Endothelial cell of umbilical vein (primary cell): ENCODE measurements around the gene RAPH1. TPM values are rescaled to one million over a fixed set of nuclear protein-coding genes. Genes with fewer than 3 reads are reported as not detected.

Experiments
- BruUV-seq: library from RNA; stranded (reverse); fragments of 400-500 nt; replicated peaks from 2 replicates; lab custom pipeline; 2021; lab: Mats Ljungman, UMichigan
- CTCF ChIA-PET: fragments of 300-600, 350-600 bp; sonication (Branson Sonifier 250); formaldehyde crosslinking; loops from one replicate; lab custom pipeline; 2021; ENCODE audit warnings: antibody characterized with exemption, inconsistent platforms; lab: Charles Lee
- POLR2A ChIA-PET: fragments of 300-600, 350-600 bp; sonication (Branson Sonifier 250); formaldehyde crosslinking; loops from one replicate; lab custom pipeline; 2021; ENCODE audit warnings: antibody characterized with exemption, inconsistent platforms; lab: Charles Lee
- DNase-seq: peaks from one replicate; pipeline ENCODE4 v3.0.0-alpha.2; 2011; ENCODE audit warnings: low read depth, low spot score
- FAIRE-seq: peaks from 2 replicates; lab custom pipeline; 2011; peaks lifted over from hg19 to GRCh38; lab: Jason Lieb, UNC
- H2AFZ ChIP-seq: 2 replicates; pipeline ENCODE4 v1.6.0; 2012; ENCODE audit warnings: low read depth, low read length, control low read depth, inconsistent platforms
- H3K27ac ChIP-seq: 2 replicates; pipeline ENCODE4 v1.5.1; 2011; ENCODE audit warnings: low read depth, mild to moderate bottlenecking, control low read depth, low read length, moderate library complexity; ENCODE audit not compliant: insufficient read depth
- H3K27me3 ChIP-seq, 2 experiments: 2 replicates each; pipeline versions ENCODE4 v1.6.0 to v1.6.1; 2011; ENCODE audit warnings: low read length in 2 of 2, mixed read lengths in 1 of 2; ENCODE audit not compliant: control insufficient read depth in 2 of 2, insufficient read depth in 2 of 2
- H3K36me3 ChIP-seq, 2 experiments: 2 replicates in 1 of 2; 3 replicates in 1 of 2; pipeline ENCODE4 v1.5.1; 2011; ENCODE audit warnings: low read length in 2 of 2, mild to moderate bottlenecking in 1 of 2, moderate library complexity in 1 of 2; ENCODE audit not compliant: control insufficient read depth in 2 of 2, insufficient read depth in 2 of 2; ENCODE audit errors: extremely low read depth in 1 of 2
- H3K4me1 ChIP-seq: 3 replicates; pipeline ENCODE4 v1.5.1; 2011; ENCODE audit warnings: mild to moderate bottlenecking, low read length; ENCODE audit not compliant: control insufficient read depth, insufficient read depth; ENCODE audit errors: extremely low read depth
- H3K4me2 ChIP-seq: 2 replicates; pipeline ENCODE4 v1.6.1; 2011; ENCODE audit warnings: low read length, control low read depth, mixed read lengths; ENCODE audit not compliant: insufficient read depth
- H3K4me3 ChIP-seq, 3 experiments: fragments of 200-600 bp in 1 of 3; sonication (generic), shearing (Covaris generic) in 1 of 3; replicated peaks in 1 of 3; 2 replicates each; pipeline ENCODE4 v1.5.1; 2011 to 2016; ENCODE audit warnings: control low read depth in 3 of 3, low read length in 3 of 3, mild to moderate bottlenecking in 2 of 3, inconsistent platforms in 1 of 3, low read depth in 1 of 3, moderate library complexity in 1 of 3; ENCODE audit not compliant: insufficient read depth in 1 of 3
- H3K79me2 ChIP-seq: 2 replicates; pipeline ENCODE4 v1.6.0; 2012; ENCODE audit warnings: low read length, inconsistent platforms; ENCODE audit not compliant: control insufficient read depth, insufficient read depth
- H3K9ac ChIP-seq: replicated peaks from 2 replicates; pipeline ENCODE3; 2011; ENCODE audit warnings: low read length, control low read depth; ENCODE audit not compliant: insufficient read depth; ENCODE audit errors: extremely low read depth
- H3K9me1 ChIP-seq: replicated peaks from 3 replicates; pipeline ENCODE4 v1.6.0; 2011; ENCODE audit warnings: mild to moderate bottlenecking, low read length; ENCODE audit not compliant: control insufficient read depth, insufficient read depth; ENCODE audit errors: extremely low read depth
- H3K9me3 ChIP-seq: replicated peaks from 2 replicates; pipeline ENCODE4 v1.5.1; 2012; ENCODE audit warnings: low read length, inconsistent platforms; ENCODE audit not compliant: control insufficient read depth, insufficient read depth
- H4K20me1 ChIP-seq: replicated peaks from 2 replicates; pipeline ENCODE3; 2011; ENCODE audit warnings: mild to moderate bottlenecking, low read length; ENCODE audit not compliant: control insufficient read depth, insufficient read depth; ENCODE audit errors: extremely low read depth
- CTCF ChIP-seq, 2 donors: IDR thresholded peaks; 1 replicate in 1 of 2; 2 replicates in 1 of 2; pipeline ENCODE4 v1.5.1; 2011; ENCODE audit warnings: low read length in 2 of 2, mild to moderate bottlenecking in 2 of 2, moderate library complexity in 2 of 2, control low read depth in 1 of 2, inconsistent platforms in 1 of 2, low read depth in 1 of 2; ENCODE audit not compliant: insufficient read depth in 1 of 2; ENCODE audit errors: extremely low read depth in 1 of 2
- EZH2 ChIP-seq: IDR thresholded peaks from 2 replicates; pipeline ENCODE4 v1.6.1; 2012; ENCODE audit warnings: borderline replicate concordance, low read depth, mild to moderate bottlenecking, moderate library complexity, low read length, inconsistent platforms; ENCODE audit not compliant: severe bottlenecking
- JUN ChIP-seq: IDR thresholded peaks from 2 replicates; pipeline ENCODE4 v1.6.1; 2011; ENCODE audit warnings: borderline replicate concordance, low read depth; ENCODE audit not compliant: insufficient read length, insufficient read depth
- MYC ChIP-seq: IDR thresholded peaks from one replicate; pipeline ENCODE4 v1.6.1; 2011; ENCODE audit warnings: mild to moderate bottlenecking, low read depth, low read length
- POLR2A ChIP-seq: IDR thresholded peaks from 2 replicates; pipeline ENCODE4 v1.6.1; 2012; ENCODE audit warnings: low read depth, mild to moderate bottlenecking, control low read depth, low read length
- dilution Hi-C: fragments of 300-500 bp; cut with MboI; formaldehyde crosslinking; loops from one replicate; pipeline ENCODE4 v1.15.0; 2019; ENCODE audit warnings: low sequenced_read_pairs; ENCODE audit not compliant: extremely low pct_ligation_motif_present
- intact Hi-C: fragments of 100-400 bp; cut with micrococcal nuclease; formaldehyde crosslinking; loops from one replicate; pipeline ENCODE4 v1.10.0; 2022
- polyA plus RNA-seq, 4 experiments: library from polyadenylated mRNA; depleted of rRNA in 3 of 4; stranded (reverse) in 3 of 4; unstranded in 1 of 4; fragments of >200 nt; gene quantifications; 2 replicates each; pipeline versions ENCODE4 v1.2.1 to v1.2.3, GENCODE V29; 2011 to 2012; ENCODE audit warnings: missing spikeins in 1 of 4
- total RNA-seq: library from RNA; stranded (reverse); gene quantifications from 2 replicates; pipeline ENCODE4 v1.2.3, GENCODE V29; 2021
- TF ChIP-seq, protein P1 (sequence below): IDR thresholded peaks from 2 replicates; pipeline ENCODE4 v1.6.1; 2011; ENCODE audit not compliant: insufficient read depth, insufficient read length

The RAPH1 gene
- total and polyA plus RNA-seq, 2 donors (not counting 3 experiments of a cell fraction or from before 2014, with no cell fraction given), result 5.1 to 59.5 TPM

GRCh38 chr2:203484266-203485112 is 50.6 kb downstream of the RAPH1 start:
- Histone ChIP-seq H3K27ac (no peak overlapping the region), H3K9me1 (no peaks in the 10 kb centered on the region), H3K36me3 (peaks cover 3 to 6% of the 10 kb centered on the region in 2 experiments), H4K20me1 (no peaks in the 10 kb centered on the region), H3K9ac (no peak overlapping the region), H2AFZ (no peak overlapping the region), H3K79me2 (peaks cover 36% of the 10 kb centered on the region), H3K4me2 (no peak overlapping the region), H3K4me3 (no peak overlapping the region), H3K9me3 (no peaks in the 10 kb centered on the region), H3K4me1 (no peaks in the 10 kb centered on the region), H3K27me3 (no peaks in the 10 kb centered on the region)
- ChIA-PET CTCF (interaction anchor here (0.8 to 4.2 kb wide), 4 partner anchors 298 to 425 kb away, joined by 3 to 38 read pairs (median 4); no protein-coding TSS in a partner anchor), POLR2A (interaction anchor here (0.6 kb wide), 1 partner anchor 23 kb away, joined by 3 read pairs; no protein-coding TSS in a partner anchor)
- TF ChIP-seq MYC (no peak), EZH2 (no peak), POLR2A (no peak), JUN (no peak), CTCF (IDR thresholded peaks at IDR 0.05; ENCODE audit: extremely low read depth in 1 of 2, insufficient read depth in 1 of 2, low read depth in 1 of 2, low read length in 2 of 2) (peak; percentile 23 to 51)
- TF ChIP-seq, protein P1, sequence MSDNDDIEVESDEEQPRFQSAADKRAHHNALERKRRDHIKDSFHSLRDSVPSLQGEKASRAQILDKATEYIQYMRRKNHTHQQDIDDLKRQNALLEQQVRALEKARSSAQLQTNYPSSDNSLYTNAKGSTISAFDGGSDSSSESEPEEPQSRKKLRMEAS, result no peak
- intact Hi-C loops, result loop anchor here (1.0 to 5.0 kb wide), 4 partner anchors 168 to 425 kb away; no protein-coding TSS in a partner anchor
- BruUV-seq, result no TSS peak
- DNase-seq (peak; percentile 45), FAIRE-seq (no peak)
- dilution Hi-C loops, result no loop called here
